ENCODE results near the gene CCDC18.
"Not testable (repeated sequence)": the region's sequence is repeated elsewhere in the genome, so short reads cannot be mapped to it uniquely, and the experiment has no call there.

The CCDC18 gene

GRCh38 chr1:93178418-93178817 is 2.1 kb upstream of the CCDC18 start:
- DNase-seq: peak in 1 of 2 experiments; percentile 9

- DNase-seq: peak; percentile 96 to 99
Observed at GRCh38 chr1:93179886-93180722, 420 bp upstream of the CCDC18 start, which contains the start of gene TMED5. TMED5 (minus strand) TSS chr1:93180413; CDS start chr1:93180242, 171 bp downstream.

GRCh38 chr1:93186667-93187066 is 6.1 kb downstream of the CCDC18 start:
- DNase-seq: no peak

GRCh38 chr1:93190432-93190831 is 9.9 kb downstream of the CCDC18 start:
- DNase-seq: no peak

- no peak for DNase-seq
Observed at GRCh38 chr1:93194231-93194990, 13.9 kb downstream of the CCDC18 start.

- DNase-seq: no peak
Observed at GRCh38 chr1:93196591-93196990, 16.1 kb downstream of the CCDC18 start.

GRCh38 chr1:93199150-93199549 is 18.6 kb downstream of the CCDC18 start:
- DNase-seq: no peak

- DNase-seq: no peak
Observed at GRCh38 chr1:93200086-93200620, 19.6 kb downstream of the CCDC18 start.

GRCh38 chr1:93200714-93201113 is 20.2 kb downstream of the CCDC18 start:
- no peak for DNase-seq

GRCh38 chr1:93205892-93206566 is 25.5 kb downstream of the CCDC18 start:
- DNase-seq: no peak

- DNase-seq: no peak
Observed at GRCh38 chr1:93206567-93206954, 26.0 kb downstream of the CCDC18 start.

- no peak for DNase-seq
Observed at GRCh38 chr1:93207211-93207610, 26.7 kb downstream of the CCDC18 start.

- no peak for DNase-seq
Observed at GRCh38 chr1:93215322-93215721, 34.8 kb downstream of the CCDC18 start.

- DNase-seq: no peak
Observed at GRCh38 chr1:93219443-93219842, 38.9 kb downstream of the CCDC18 start.

- DNase-seq: not testable (repeated sequence)
Observed at GRCh38 chr1:93220716-93221115, 40.2 kb downstream of the CCDC18 start.

GRCh38 chr1:93221913-93222312 is 41.4 kb downstream of the CCDC18 start:
- DNase-seq: peak in 1 of 2 experiments; percentile 11

GRCh38 chr1:93223023-93223675 is 42.6 kb downstream of the CCDC18 start:
- no peak for DNase-seq

- DNase-seq: no peak
Observed at GRCh38 chr1:93235261-93235660, 54.7 kb downstream of the CCDC18 start.

- DNase-seq: no peak
Observed at GRCh38 chr1:93237021-93237420, 56.5 kb downstream of the CCDC18 start.

GRCh38 chr1:93238425-93238824 is 57.9 kb downstream of the CCDC18 start:
- no peak for DNase-seq

GRCh38 chr1:93239863-93240262 is 59.3 kb downstream of the CCDC18 start:
- DNase-seq: no peak

- DNase-seq: not testable (repeated sequence)
Observed at GRCh38 chr1:93243233-93243632, 62.7 kb downstream of the CCDC18 start.
